ENCODE measurements around the gene WWC1. TPM values are rescaled to one million over a fixed set of nuclear protein-coding genes. Genes with fewer than 3 reads are reported as not detected.

The WWC1 gene
- total RNA-seq, 1 experiment from 2014 or later: 97.7 TPM

DNA sequence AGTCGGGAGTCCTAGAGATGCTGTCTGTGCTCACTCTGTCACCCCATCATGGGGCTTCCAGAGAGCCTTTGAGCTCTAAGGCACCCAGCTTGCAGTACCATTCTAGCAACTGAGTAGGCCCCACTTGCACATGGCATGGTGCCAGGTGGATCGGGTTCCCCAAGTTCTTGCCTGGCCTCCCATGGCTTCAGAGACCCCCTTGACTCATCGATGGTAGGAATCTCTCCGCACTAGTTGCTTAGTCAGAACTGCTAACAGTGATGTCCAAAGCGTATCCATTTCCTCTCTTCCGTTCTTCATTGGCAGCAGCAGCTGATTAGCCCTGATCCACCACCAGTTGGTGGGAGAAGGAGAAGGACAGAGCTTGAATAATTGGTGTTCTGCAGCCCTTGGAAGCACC lies 124.5 kb downstream of the WWC1 start:
- 0 out of 2 replicates have a peak, but pooled peaks cover 4% of the 10 kb centered on the region for H3K4me1 ChIP-seq (replicated peaks; ENCODE audit: insufficient read depth)
- CTCF ChIA-PET: no interaction called here
- POLR2A ChIA-PET (ENCODE audit: unreplicated experiment): interaction anchor here (0.7 kb wide), 1 partner anchor 51 kb away, joined by 3 read pairs; no protein-coding TSS in a partner anchor
- no peak overlapping the region for H3K27ac ChIP-seq
- no peak for TF ChIP-seq EZH2 (IDR thresholded peaks at IDR 0.05; ENCODE audit: low read depth)
- TF ChIP-seq, protein P1, sequence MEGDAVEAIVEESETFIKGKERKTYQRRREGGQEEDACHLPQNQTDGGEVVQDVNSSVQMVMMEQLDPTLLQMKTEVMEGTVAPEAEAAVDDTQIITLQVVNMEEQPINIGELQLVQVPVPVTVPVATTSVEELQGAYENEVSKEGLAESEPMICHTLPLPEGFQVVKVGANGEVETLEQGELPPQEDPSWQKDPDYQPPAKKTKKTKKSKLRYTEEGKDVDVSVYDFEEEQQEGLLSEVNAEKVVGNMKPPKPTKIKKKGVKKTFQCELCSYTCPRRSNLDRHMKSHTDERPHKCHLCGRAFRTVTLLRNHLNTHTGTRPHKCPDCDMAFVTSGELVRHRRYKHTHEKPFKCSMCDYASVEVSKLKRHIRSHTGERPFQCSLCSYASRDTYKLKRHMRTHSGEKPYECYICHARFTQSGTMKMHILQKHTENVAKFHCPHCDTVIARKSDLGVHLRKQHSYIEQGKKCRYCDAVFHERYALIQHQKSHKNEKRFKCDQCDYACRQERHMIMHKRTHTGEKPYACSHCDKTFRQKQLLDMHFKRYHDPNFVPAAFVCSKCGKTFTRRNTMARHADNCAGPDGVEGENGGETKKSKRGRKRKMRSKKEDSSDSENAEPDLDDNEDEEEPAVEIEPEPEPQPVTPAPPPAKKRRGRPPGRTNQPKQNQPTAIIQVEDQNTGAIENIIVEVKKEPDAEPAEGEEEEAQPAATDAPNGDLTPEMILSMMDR (conservative IDR thresholded peaks at IDR 0.05): no peak
- no TSS peak for BruUV-seq (replicated peaks)
- H4K20me1 ChIP-seq (ENCODE audit: insufficient read depth): no peaks in the 10 kb centered on the region; the same call in 1 of the 2 replicates
- H3F3A ChIP-seq (ENCODE audit: insufficient read depth, low read depth): peaks cover 7% of the 10 kb centered on the region; the same call in 1 of the 2 replicates
- no peaks in the 10 kb centered on the region for H3K9me2 ChIP-seq (ENCODE audit: insufficient read depth)
- no peak for DNase-seq
- H3K4me3 ChIP-seq: no peak overlapping the region
- H2AFZ ChIP-seq: no peak overlapping the region
- intact Hi-C loops (cut with micrococcal nuclease; ENCODE audit: unreplicated experiment): no loop called here
- H3K36me3 ChIP-seq (ENCODE audit: low read depth): peaks cover 32% of the 10 kb centered on the region
- H3K27me3 ChIP-seq (ENCODE audit: insufficient read depth, low read depth): no peaks in the 10 kb centered on the region
- no peaks in the 10 kb centered on the region for H3K9me3 ChIP-seq (ENCODE audit: insufficient read depth, low read depth)
- no peak overlapping the region for H3K4me2 ChIP-seq
- H3K79me2 ChIP-seq (ENCODE audit: low read depth): 0 out of 2 replicates have a peak, but pooled peaks cover 7% of the 10 kb centered on the region

DNA sequence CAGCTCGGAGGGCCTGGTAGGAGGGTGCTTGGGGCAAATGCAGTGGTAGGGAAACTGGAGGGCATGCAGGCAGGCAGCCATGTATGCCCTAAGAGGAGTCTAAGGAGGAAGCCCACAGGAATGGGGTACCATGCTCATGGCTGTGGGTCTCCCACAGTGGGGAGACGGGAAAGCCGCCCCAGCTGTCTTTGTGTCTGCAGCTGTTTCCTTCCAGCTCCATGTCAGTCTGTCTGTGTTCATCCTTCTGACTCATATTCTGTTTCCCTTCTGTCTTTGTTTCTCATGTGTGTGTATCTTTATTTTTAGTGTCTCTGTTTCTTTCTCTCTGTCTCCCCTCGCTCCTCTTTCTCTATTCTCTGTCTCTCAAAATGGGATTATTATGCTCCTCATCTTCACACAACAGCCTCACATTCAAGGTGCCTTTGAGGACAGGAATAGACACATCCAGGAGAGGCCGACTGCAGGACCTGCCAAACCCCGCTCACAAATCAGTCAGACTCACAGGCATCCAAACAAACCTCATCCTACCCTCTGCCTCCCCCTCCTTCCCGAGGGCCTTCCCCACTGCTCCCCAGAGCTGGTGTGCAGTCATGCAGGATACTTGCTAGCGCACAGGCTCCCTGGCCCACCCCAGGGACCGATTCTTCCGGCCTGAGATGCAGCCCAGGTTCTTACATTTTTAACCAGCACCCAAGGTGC lies 126.4 kb downstream of the WWC1 start:
- Histone ChIP-seq H3K4me3 (no peak overlapping the region), H2AFZ (no peak overlapping the region), H4K20me1 (ENCODE audit: insufficient read depth) (no peaks in the 10 kb centered on the region), H3K36me3 (ENCODE audit: low read depth) (peaks cover 29% of the 10 kb centered on the region), H3K4me1 (replicated peaks; ENCODE audit: insufficient read depth) (0 out of 2 replicates have a peak, but pooled peaks cover 2% of the 10 kb centered on the region), H3K9me3 (ENCODE audit: insufficient read depth, low read depth) (no peaks in the 10 kb centered on the region), H3K4me2 (no peak overlapping the region), H3K79me2 (ENCODE audit: low read depth) (0 out of 2 replicates have a peak, but pooled peaks cover 3% of the 10 kb centered on the region), H3F3A (ENCODE audit: insufficient read depth, low read depth) (peaks cover 5% of the 10 kb centered on the region; the same call in 1 of the 2 replicates), H3K27me3 (ENCODE audit: insufficient read depth, low read depth) (no peaks in the 10 kb centered on the region), H3K27ac (no peak overlapping the region), H3K9me2 (ENCODE audit: insufficient read depth) (no peaks in the 10 kb centered on the region)
- intact Hi-C loops (cut with micrococcal nuclease; ENCODE audit: unreplicated experiment): no loop called here
- CTCF ChIA-PET: interaction anchor here (0.8 kb wide), 1 partner anchor 303 kb away, joined by 3 read pairs; no protein-coding TSS in a partner anchor
- POLR2A ChIA-PET (ENCODE audit: unreplicated experiment): no interaction called here
- TF ChIP-seq, protein P1 (conservative IDR thresholded peaks at IDR 0.05): no peak
- TF ChIP-seq EZH2 (IDR thresholded peaks at IDR 0.05; ENCODE audit: low read depth): no peak
- no TSS peak for BruUV-seq (replicated peaks)
- DNase-seq: no peak

DNA sequence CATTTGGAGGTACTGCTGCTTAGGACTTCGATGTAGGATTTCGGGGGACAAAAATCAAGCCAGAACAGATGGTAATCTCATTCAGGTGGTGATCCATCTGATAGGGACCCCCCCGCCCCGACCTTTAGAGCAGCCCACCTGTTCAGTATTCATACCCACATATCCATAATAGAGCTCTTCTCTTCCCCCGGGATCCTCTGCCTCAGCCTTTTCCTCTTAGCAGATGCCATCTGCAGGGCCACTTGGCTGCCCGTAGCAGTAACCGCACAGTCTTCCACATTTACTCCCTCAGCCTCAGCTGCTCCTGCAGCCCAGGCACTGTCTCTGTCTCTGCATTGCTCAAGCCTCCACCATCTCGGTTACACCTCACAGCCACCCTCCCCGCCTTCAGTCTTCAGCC lies 129.0 kb downstream of the WWC1 start:
- no peak overlapping the region for H3K4me2 ChIP-seq
- H3K36me3 ChIP-seq (ENCODE audit: low read depth): peaks cover 21% of the 10 kb centered on the region
- ChIA-PET CTCF (no interaction called here), POLR2A (ENCODE audit: unreplicated experiment) (no interaction called here)
- H4K20me1 ChIP-seq (ENCODE audit: insufficient read depth): no peaks in the 10 kb centered on the region
- H3K9me2 ChIP-seq (ENCODE audit: insufficient read depth): no peaks in the 10 kb centered on the region
- H3K27ac ChIP-seq: no peak overlapping the region
- H3F3A ChIP-seq (ENCODE audit: insufficient read depth, low read depth): peaks cover 5% of the 10 kb centered on the region; the same call in 1 of the 2 replicates
- no TSS peak for BruUV-seq (replicated peaks)
- intact Hi-C loops (cut with micrococcal nuclease; ENCODE audit: unreplicated experiment): no loop called here
- no peak for TF ChIP-seq EZH2 (IDR thresholded peaks at IDR 0.05; ENCODE audit: low read depth)
- TF ChIP-seq, protein P1 (conservative IDR thresholded peaks at IDR 0.05): no peak
- 0 out of 2 replicates have a peak, but pooled peaks cover 3% of the 10 kb centered on the region for H3K79me2 ChIP-seq (ENCODE audit: low read depth)
- no peaks in the 10 kb centered on the region for H3K4me1 ChIP-seq (replicated peaks; ENCODE audit: insufficient read depth)
- H2AFZ ChIP-seq: no peak overlapping the region
- DNase-seq: no peak
- no peaks in the 10 kb centered on the region for H3K27me3 ChIP-seq (ENCODE audit: insufficient read depth, low read depth)
- H3K4me3 ChIP-seq: no peak overlapping the region
- no peaks in the 10 kb centered on the region for H3K9me3 ChIP-seq (ENCODE audit: insufficient read depth, low read depth)

All from PC-9 (cell line).